Muscle of leg (tissue), 11 donors: ENCODE results near the gene TFE3. TPM values are rescaled to one million over a fixed set of nuclear protein-coding genes. Genes with fewer than 3 reads are reported as not detected.

Source experiments
- DNase-seq: peaks from one replicate; pipeline ENCODE4 v3.0.0; 2013
- H3K27ac ChIP-seq: one replicate; pipeline ENCODE4 v1.5.1; 2013; ENCODE audit warnings: mild to moderate bottlenecking, low read length, control low read depth
- H3K27me3 ChIP-seq: one replicate; pipeline ENCODE4 v1.6.1; 2013; ENCODE audit warnings: low read length; ENCODE audit not compliant: control insufficient read depth, insufficient read depth
- H3K36me3 ChIP-seq: one replicate; pipeline ENCODE4 v1.6.1; 2013; ENCODE audit warnings: low read length; ENCODE audit not compliant: control insufficient read depth, insufficient read depth
- H3K4me1 ChIP-seq: one replicate; pipeline ENCODE4 v1.6.1; 2013; ENCODE audit warnings: low read length; ENCODE audit not compliant: control insufficient read depth, insufficient read depth
- H3K4me3 ChIP-seq: one replicate; pipeline ENCODE4 v1.5.1; 2013; ENCODE audit warnings: low read length, control low read depth
- H3K9me3 ChIP-seq: replicated peaks from 2 replicates; pipeline ENCODE4 v1.6.1; 2013; ENCODE audit warnings: low read depth, low read length; ENCODE audit not compliant: control insufficient read depth
- WGBS: methylation state at CpG from one replicate; pipeline ENCODE4 v1.1.5; 2013; ENCODE audit warnings: missing lambda C conversion rate; ENCODE audit not compliant: insufficient coverage; 5-methylcytosine and 5-hydroxymethylcytosine counted together
- polyA plus RNA-seq, 8 donors: library from polyadenylated mRNA; unstranded; fragments of 120-200 nt; gene quantifications; one replicate each; pipeline versions ENCODE4 v1.2.1 to v1.2.3, GENCODE V29; 2013; ENCODE audit warnings: inconsistent platforms in 1 of 8, low replicate concordance in 1 of 8; ENCODE audit not compliant: insufficient read length in 8 of 8, insufficient read depth in 1 of 8
- total RNA-seq: library from RNA; stranded (reverse); fragments of 120-200 nt; gene quantifications from one replicate; pipeline ENCODE4 v1.2.4, GENCODE V29; 2013

Gene TFE3
- total and polyA plus RNA-seq, 9 donors, result 10.8 to 27.3 (median 21.2) TPM

GRCh38 chrX:49071877-49072711, 28.9 kb upstream of the TFE3 start:
- Histone ChIP-seq H3K27me3 (no peaks in the 10 kb centered on the region), H3K9me3 (no peaks in the 10 kb centered on the region), H3K27ac (peak overlapping the region; percentile 67), H3K36me3 (peaks cover 16% of the 10 kb centered on the region), H3K4me3 (peak overlapping the region; percentile 60), H3K4me1 (peaks cover 23% of the 10 kb centered on the region)
- DNase-seq, result peak; percentile 88
- 44% methylated on average over 57 of the region's 63 CpGs for WGBS

- Histone ChIP-seq H3K27me3 (no peaks in the 10 kb centered on the region), H3K36me3 (peaks cover 10% of the 10 kb centered on the region), H3K9me3 (no peaks in the 10 kb centered on the region), H3K4me3 (no peak overlapping the region), H3K27ac (no peak overlapping the region), H3K4me1 (peaks cover 23% of the 10 kb centered on the region)
- DNase-seq, result no peak
- WGBS, result 77% methylated on average over 2 of the region's 4 CpGs
These were observed 27.8 kb upstream of the TFE3 start for GRCh38 chrX:49070988-49071387.

- DNase-seq, result peak; percentile 2
- Histone ChIP-seq H3K27ac (no peak overlapping the region), H3K27me3 (no peaks in the 10 kb centered on the region), H3K36me3 (peaks cover 9% of the 10 kb centered on the region), H3K4me3 (no peak overlapping the region), H3K9me3 (no peaks in the 10 kb centered on the region), H3K4me1 (peaks cover 17% of the 10 kb centered on the region)
- WGBS, result 82% methylated on average over 7 of the region's 11 CpGs
These were observed 25.9 kb upstream of the TFE3 start for GRCh38 chrX:49069038-49069437.

GRCh38 chrX:49067285-49068120, 24.3 kb upstream of the TFE3 start:
- Histone ChIP-seq H3K9me3 (no peaks in the 10 kb centered on the region), H3K4me3 (no peak overlapping the region), H3K36me3 (peaks cover 9% of the 10 kb centered on the region), H3K27me3 (no peaks in the 10 kb centered on the region), H3K27ac (no peak overlapping the region), H3K4me1 (peaks cover 7% of the 10 kb centered on the region)
- peak; percentile 1 for DNase-seq
- WGBS, result 76% methylated on average over 34 of the region's 41 CpGs

GRCh38 chrX:49066690-49067089, 23.5 kb upstream of the TFE3 start:
- no peaks in the 10 kb centered on the region for H3K9me3 ChIP-seq
- no CpG with 5 or more reads among the region's 9 CpGs for WGBS
- DNase-seq, result peak; percentile 0

GRCh38 chrX:49066278-49066677, 23.1 kb upstream of the TFE3 start:
- Histone ChIP-seq H3K27ac (no peak overlapping the region), H3K4me3 (no peak overlapping the region), H3K4me1 (no peaks in the 10 kb centered on the region), H3K9me3 (no peaks in the 10 kb centered on the region), H3K27me3 (no peaks in the 10 kb centered on the region), H3K36me3 (peaks cover 9% of the 10 kb centered on the region)
- WGBS, result no CpG with 5 or more reads among the region's 2 CpGs
- DNase-seq, result no peak

More at GRCh38 chrX:49066690-49067089, 23.5 kb upstream of the TFE3 start:
- Histone ChIP-seq H3K27me3 (no peaks in the 10 kb centered on the region), H3K4me1 (peaks cover 1% of the 10 kb centered on the region), H3K36me3 (peaks cover 9% of the 10 kb centered on the region), H3K27ac (no peak overlapping the region), H3K4me3 (no peak overlapping the region)

- peaks cover 9% of the 10 kb centered on the region for H3K36me3 ChIP-seq
- H3K4me1 ChIP-seq, result no peaks in the 10 kb centered on the region
- DNase-seq, result peak; percentile 0
- no peaks in the 10 kb centered on the region for H3K9me3 ChIP-seq
- WGBS, result 83% methylated on average over 7 of the region's 8 CpGs
- H3K4me3 ChIP-seq, result no peak overlapping the region
- H3K27me3 ChIP-seq, result no peaks in the 10 kb centered on the region
- H3K27ac ChIP-seq, result no peak overlapping the region
These were observed 21.6 kb upstream of the TFE3 start for GRCh38 chrX:49064735-49065134.

GRCh38 chrX:49064303-49064702, 21.1 kb upstream of the TFE3 start:
- Histone ChIP-seq H3K9me3 (no peaks in the 10 kb centered on the region), H3K27ac (no peak overlapping the region), H3K4me3 (no peak overlapping the region), H3K4me1 (no peaks in the 10 kb centered on the region), H3K27me3 (no peaks in the 10 kb centered on the region), H3K36me3 (peaks cover 9% of the 10 kb centered on the region)
- 85% methylated on average over 18 of the region's 20 CpGs for WGBS
- DNase-seq, result peak; percentile 0

- Histone ChIP-seq H3K9me3 (no peaks in the 10 kb centered on the region), H3K27ac (no peak overlapping the region), H3K4me1 (no peaks in the 10 kb centered on the region), H3K4me3 (no peak overlapping the region), H3K36me3 (peaks cover 9% of the 10 kb centered on the region), H3K27me3 (no peaks in the 10 kb centered on the region)
- DNase-seq, result no peak
- WGBS, result no CpG with 5 or more reads among the region's 9 CpGs
These were observed 20.6 kb upstream of the TFE3 start for GRCh38 chrX:49063715-49064114.

- no peaks in the 10 kb centered on the region for H3K4me1 ChIP-seq
- peaks cover 9% of the 10 kb centered on the region for H3K36me3 ChIP-seq
- H3K9me3 ChIP-seq, result no peaks in the 10 kb centered on the region
- 88% methylated on average over 8 of the region's 10 CpGs for WGBS
- H3K27me3 ChIP-seq, result no peaks in the 10 kb centered on the region
- H3K4me3 ChIP-seq, result no peak overlapping the region
- no peak for DNase-seq
- no peak overlapping the region for H3K27ac ChIP-seq
These were observed 18.8 kb upstream of the TFE3 start for GRCh38 chrX:49061916-49062315.
